HEK293 (cell line): ENCODE data around the gene SEMA6A.

Experiments
- KLF10 ChIP-seq: fragments of 450-650 bp; IDR thresholded peaks from 2 replicates; pipeline ENCODE4 v1.5.1; 2018; ENCODE audit warnings: missing biosample characterization, mild to moderate bottlenecking, missing genetic modification characterization
- KLF17 ChIP-seq: fragments of 450-650 bp; formaldehyde crosslinking; IDR thresholded peaks from 2 replicates; pipeline ENCODE4 v1.5.1; 2016; ENCODE audit warnings: missing biosample characterization, missing genetic modification characterization
- MEIS1 ChIP-seq: sonication (generic); formaldehyde crosslinking; IDR thresholded peaks from 2 replicates; pipeline ENCODE4 v1.8.1; 2022; ENCODE audit warnings: missing genetic modification reagents, mild to moderate bottlenecking, borderline replicate concordance
- PRDM2 ChIP-seq: fragments of 450-650 bp; formaldehyde crosslinking; IDR thresholded peaks from 2 replicates; pipeline ENCODE4 v1.5.1; 2016; ENCODE audit warnings: missing biosample characterization, missing genetic modification characterization, borderline replicate concordance
- ZFP69B ChIP-seq: fragments of 450-650 bp; formaldehyde crosslinking; IDR thresholded peaks from 2 replicates; pipeline ENCODE4 v1.5.1; 2016; ENCODE audit warnings: missing biosample characterization, missing genetic modification characterization
- ZNF18 ChIP-seq: fragments of 450-650 bp; formaldehyde crosslinking; IDR thresholded peaks from 2 replicates; pipeline ENCODE4 v1.5.1; 2016; ENCODE audit warnings: missing biosample characterization, missing genetic modification characterization
- ZNF2 ChIP-seq: fragments of 450-650 bp; formaldehyde crosslinking; IDR thresholded peaks from 2 replicates; pipeline ENCODE4 v1.5.1; 2016; ENCODE audit warnings: missing biosample characterization, missing genetic modification characterization
- ZNF202 ChIP-seq: fragments of 450-650 bp; formaldehyde crosslinking; IDR thresholded peaks from 2 replicates; pipeline ENCODE4 v1.5.1; 2016; ENCODE audit warnings: missing biosample characterization, missing genetic modification characterization, borderline replicate concordance
- ZNF24 ChIP-seq: fragments of 450-650 bp; formaldehyde crosslinking; IDR thresholded peaks from 2 replicates; pipeline ENCODE4 v1.5.1; 2016; ENCODE audit warnings: missing biosample characterization, missing genetic modification characterization
- ZNF341 ChIP-seq: fragments of 450-650 bp; formaldehyde crosslinking; IDR thresholded peaks from 2 replicates; pipeline ENCODE4; 2016; ENCODE audit warnings: low read depth, missing biosample characterization, missing genetic modification characterization
- ZNF366 ChIP-seq: fragments of 450-650 bp; formaldehyde crosslinking; conservative IDR thresholded peaks from 2 replicates; pipeline ENCODE4 v1.5.1; 2016; ENCODE audit warnings: missing biosample characterization, missing genetic modification characterization
- ZNF561 ChIP-seq: fragments of 450-650 bp; IDR thresholded peaks from 2 replicates; pipeline ENCODE4 v1.5.1; 2018; ENCODE audit warnings: missing biosample characterization, missing genetic modification characterization, borderline replicate concordance
- ZNF600 ChIP-seq: fragments of 450-650 bp; formaldehyde crosslinking; IDR thresholded peaks from 2 replicates; pipeline ENCODE4 v1.5.1; 2016; ENCODE audit warnings: missing biosample characterization, missing genetic modification characterization
- ZNF626 ChIP-seq: fragments of 450-650 bp; sonication (Bioruptor Pico); formaldehyde crosslinking; IDR thresholded peaks from 2 replicates; pipeline ENCODE4 v1.5.1; 2018; ENCODE audit warnings: missing biosample characterization, missing genetic modification characterization, inconsistent platforms
- ZNF629 ChIP-seq: fragments of 450-650 bp; formaldehyde crosslinking; IDR thresholded peaks from 2 replicates; pipeline ENCODE4 v1.5.1; 2017; ENCODE audit warnings: missing biosample characterization, missing genetic modification characterization
- TF ChIP-seq, protein P1 (sequence below): fragments of 450-650 bp; formaldehyde crosslinking; IDR thresholded peaks from 2 replicates; pipeline ENCODE4 v1.5.1; 2017; ENCODE audit warnings: missing biosample characterization, missing genetic modification characterization
- TF ChIP-seq, protein P2 (sequence below): fragments of 450-650 bp; formaldehyde crosslinking; IDR thresholded peaks from 2 replicates; pipeline ENCODE4 v1.5.1; 2017; ENCODE audit warnings: missing biosample characterization, missing genetic modification characterization
- TF ChIP-seq, protein P3 (sequence below): sonication (generic); formaldehyde crosslinking; IDR thresholded peaks from 2 replicates; pipeline ENCODE4 v1.8.1; 2022; ENCODE audit warnings: mild to moderate bottlenecking, moderate library complexity, missing genetic modification reagents
- TF ChIP-seq, protein P4 (sequence below): fragments of 450-650 bp; formaldehyde crosslinking; IDR thresholded peaks from 2 replicates; pipeline ENCODE4 v1.5.1; 2016; ENCODE audit warnings: missing biosample characterization, missing genetic modification characterization
- TF ChIP-seq, protein P5 (sequence below): fragments of 450-650 bp; formaldehyde crosslinking; IDR thresholded peaks from 2 replicates; pipeline ENCODE4 v1.5.1; 2016; ENCODE audit warnings: missing biosample characterization, missing genetic modification characterization

Gene SEMA6A

GRCh38 chr5:116507051-116507537 is 67.5 kb downstream of the SEMA6A start (continued):
- TF ChIP-seq, protein P1, sequence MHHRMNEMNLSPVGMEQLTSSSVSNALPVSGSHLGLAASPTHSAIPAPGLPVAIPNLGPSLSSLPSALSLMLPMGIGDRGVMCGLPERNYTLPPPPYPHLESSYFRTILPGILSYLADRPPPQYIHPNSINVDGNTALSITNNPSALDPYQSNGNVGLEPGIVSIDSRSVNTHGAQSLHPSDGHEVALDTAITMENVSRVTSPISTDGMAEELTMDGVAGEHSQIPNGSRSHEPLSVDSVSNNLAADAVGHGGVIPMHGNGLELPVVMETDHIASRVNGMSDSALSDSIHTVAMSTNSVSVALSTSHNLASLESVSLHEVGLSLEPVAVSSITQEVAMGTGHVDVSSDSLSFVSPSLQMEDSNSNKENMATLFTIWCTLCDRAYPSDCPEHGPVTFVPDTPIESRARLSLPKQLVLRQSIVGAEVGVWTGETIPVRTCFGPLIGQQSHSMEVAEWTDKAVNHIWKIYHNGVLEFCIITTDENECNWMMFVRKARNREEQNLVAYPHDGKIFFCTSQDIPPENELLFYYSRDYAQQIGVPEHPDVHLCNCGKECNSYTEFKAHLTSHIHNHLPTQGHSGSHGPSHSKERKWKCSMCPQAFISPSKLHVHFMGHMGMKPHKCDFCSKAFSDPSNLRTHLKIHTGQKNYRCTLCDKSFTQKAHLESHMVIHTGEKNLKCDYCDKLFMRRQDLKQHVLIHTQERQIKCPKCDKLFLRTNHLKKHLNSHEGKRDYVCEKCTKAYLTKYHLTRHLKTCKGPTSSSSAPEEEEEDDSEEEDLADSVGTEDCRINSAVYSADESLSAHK (tag by site-specific recombination): 0 out of 2 replicates have a peak, but pooled peaks have one; percentile 31
- TF ChIP-seq, protein P2, sequence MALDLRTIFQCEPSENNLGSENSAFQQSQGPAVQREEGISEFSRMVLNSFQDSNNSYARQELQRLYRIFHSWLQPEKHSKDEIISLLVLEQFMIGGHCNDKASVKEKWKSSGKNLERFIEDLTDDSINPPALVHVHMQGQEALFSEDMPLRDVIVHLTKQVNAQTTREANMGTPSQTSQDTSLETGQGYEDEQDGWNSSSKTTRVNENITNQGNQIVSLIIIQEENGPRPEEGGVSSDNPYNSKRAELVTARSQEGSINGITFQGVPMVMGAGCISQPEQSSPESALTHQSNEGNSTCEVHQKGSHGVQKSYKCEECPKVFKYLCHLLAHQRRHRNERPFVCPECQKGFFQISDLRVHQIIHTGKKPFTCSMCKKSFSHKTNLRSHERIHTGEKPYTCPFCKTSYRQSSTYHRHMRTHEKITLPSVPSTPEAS: peak; percentile 43; the same call in 1 of the 2 replicates
- TF ChIP-seq, protein P3, sequence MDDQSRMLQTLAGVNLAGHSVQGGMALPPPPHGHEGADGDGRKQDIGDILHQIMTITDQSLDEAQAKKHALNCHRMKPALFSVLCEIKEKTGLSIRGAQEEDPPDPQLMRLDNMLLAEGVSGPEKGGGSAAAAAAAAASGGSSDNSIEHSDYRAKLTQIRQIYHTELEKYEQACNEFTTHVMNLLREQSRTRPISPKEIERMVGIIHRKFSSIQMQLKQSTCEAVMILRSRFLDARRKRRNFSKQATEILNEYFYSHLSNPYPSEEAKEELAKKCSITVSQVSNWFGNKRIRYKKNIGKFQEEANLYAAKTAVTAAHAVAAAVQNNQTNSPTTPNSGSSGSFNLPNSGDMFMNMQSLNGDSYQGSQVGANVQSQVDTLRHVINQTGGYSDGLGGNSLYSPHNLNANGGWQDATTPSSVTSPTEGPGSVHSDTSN (CRISPR knock-in tag): no peak
- TF ChIP-seq ZNF561 (tag by site-specific recombination) (peak; percentile 69; the same call in 1 of the 2 replicates), MEIS1 (CRISPR knock-in tag) (no peak), ZNF2 (0 out of 2 replicates have a peak, but pooled peaks have one; percentile 27), ZFP69B (tag by site-specific recombination) (peak; percentile 45; the same call in 1 of the 2 replicates), KLF17 (no peak), ZNF600 (peak; percentile 95), ZNF629 (tag by site-specific recombination) (peak; percentile 55), ZNF626 (tag by site-specific recombination) (0 out of 2 replicates have a peak, but pooled peaks have one; percentile 8), PRDM2 (no peak), ZNF18 (tag by site-specific recombination) (0 out of 2 replicates have a peak, but pooled peaks have one; percentile 16), KLF10 (tag by site-specific recombination) (peak; percentile 21; the same call in 1 of the 2 replicates), ZNF24 (tag by site-specific recombination) (0 out of 2 replicates have a peak, but pooled peaks have one; percentile 18), ZNF366 (tag by site-specific recombination) (peak; percentile 28; the same call in 1 of the 2 replicates), ZNF202 (no peak), ZNF341 (peak; percentile 64)
- TF ChIP-seq, protein P4, sequence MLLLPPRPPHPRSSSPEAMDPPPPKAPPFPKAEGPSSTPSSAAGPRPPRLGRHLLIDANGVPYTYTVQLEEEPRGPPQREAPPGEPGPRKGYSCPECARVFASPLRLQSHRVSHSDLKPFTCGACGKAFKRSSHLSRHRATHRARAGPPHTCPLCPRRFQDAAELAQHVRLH (tag by site-specific recombination): peak; percentile 51; the same call in 1 of the 2 replicates
- TF ChIP-seq, protein P5, sequence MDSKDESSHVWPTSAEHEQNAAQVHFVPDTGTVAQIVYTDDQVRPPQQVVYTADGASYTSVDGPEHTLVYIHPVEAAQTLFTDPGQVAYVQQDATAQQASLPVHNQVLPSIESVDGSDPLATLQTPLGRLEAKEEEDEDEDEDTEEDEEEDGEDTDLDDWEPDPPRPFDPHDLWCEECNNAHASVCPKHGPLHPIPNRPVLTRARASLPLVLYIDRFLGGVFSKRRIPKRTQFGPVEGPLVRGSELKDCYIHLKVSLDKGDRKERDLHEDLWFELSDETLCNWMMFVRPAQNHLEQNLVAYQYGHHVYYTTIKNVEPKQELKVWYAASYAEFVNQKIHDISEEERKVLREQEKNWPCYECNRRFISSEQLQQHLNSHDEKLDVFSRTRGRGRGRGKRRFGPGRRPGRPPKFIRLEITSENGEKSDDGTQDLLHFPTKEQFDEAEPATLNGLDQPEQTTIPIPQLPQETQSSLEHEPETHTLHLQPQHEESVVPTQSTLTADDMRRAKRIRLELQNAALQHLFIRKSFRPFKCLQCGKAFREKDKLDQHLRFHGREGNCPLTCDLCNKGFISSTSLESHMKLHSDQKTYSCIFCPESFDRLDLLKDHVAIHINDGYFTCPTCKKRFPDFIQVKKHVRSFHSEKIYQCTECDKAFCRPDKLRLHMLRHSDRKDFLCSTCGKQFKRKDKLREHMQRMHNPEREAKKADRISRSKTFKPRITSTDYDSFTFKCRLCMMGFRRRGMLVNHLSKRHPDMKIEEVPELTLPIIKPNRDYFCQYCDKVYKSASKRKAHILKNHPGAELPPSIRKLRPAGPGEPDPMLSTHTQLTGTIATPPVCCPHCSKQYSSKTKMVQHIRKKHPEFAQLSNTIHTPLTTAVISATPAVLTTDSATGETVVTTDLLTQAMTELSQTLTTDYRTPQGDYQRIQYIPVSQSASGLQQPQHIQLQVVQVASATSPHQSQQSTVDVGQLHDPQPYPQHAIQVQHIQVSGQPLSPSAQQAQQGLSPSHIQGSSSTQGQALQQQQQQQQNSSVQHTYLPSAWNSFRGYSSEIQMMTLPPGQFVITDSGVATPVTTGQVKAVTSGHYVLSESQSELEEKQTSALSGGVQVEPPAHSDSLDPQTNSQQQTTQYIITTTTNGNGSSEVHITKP (tag by site-specific recombination): peak; percentile 68
